Activated CD4-positive, alpha-beta T cell treated with anti-CD3 and anti-CD28 coated beads, Interleukin-2, amount 50 U/mL, for 24 hours (primary cell): ENCODE results near the gene ABO.
"Not testable (repeated sequence)": the region's sequence is repeated elsewhere in the genome, so short reads cannot be mapped to it uniquely, and the experiment has no call there.

Source experiments
- DNase-seq, 2 donors: peaks; one replicate each; pipeline ENCODE4 v3.0.0-alpha.2; 2020; ENCODE audit warnings: low read depth in 1 of 2, low spot score in 1 of 2

Gene ABO

DNA sequence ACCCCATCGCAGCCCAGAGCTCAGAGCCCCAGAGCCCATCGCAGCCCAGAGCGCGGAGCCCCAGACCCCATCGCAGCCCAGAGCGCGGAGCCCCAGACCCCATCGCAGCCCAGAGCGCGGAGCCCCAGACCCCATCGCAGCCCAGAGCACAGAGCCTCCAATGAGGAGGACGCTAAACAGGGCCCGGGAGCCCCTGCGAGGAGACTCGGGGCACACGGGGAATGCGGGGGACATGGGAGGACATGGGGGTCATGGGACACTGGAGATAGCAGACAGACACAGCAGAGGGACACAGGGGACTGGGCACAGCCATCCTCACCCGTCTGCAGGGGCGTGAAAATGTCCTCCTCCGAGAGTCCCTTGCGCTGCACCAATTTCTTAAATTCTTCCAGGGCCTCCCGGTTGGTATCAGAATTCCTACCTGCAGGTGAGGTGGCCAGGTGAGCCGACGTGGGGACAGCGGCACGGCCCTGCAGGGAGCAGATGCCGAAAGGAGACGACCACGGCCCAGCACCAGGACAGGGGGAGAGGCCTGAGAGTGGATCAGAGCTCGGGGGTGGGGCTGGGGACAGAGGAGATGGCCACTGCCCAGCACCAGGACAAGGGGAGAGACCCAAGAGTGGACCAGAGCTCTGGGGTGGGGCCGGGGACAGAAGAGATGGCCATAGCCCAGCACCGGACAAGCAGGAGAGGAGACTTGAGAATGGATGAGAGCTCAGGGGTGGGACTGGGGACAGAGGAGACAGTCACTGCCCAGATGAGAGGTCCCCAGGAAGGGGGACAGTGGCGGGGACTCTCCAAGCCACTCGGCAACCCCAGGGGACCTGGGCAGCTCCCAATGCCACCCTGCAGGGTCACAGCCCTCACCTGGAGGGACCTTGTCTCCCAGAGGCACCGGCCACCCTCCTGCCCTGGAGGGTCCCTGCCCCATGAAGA is 68.7 kb downstream of the ABO start:
- DNase-seq: no peak

DNA sequence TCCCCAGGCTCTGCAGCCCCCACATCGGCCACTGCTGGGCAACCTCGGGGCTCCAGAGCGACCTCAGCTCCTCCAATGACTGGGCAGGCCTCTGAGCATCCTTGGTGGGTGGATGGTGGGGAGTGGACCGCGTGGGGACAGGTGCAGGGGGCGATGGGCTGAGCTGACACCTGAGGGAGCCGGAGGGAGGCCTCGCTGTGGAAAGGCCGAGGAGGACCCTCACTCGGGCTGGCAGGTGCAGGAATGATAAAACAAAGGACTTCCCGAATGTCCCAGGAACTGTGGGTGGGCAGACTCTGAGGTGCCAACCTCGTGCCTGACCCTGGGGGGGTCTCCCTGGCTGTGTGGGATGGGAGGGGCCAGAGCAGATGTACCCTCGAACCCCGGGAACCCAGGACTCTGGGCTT is 69.5 kb downstream of the ABO start:
- DNase-seq: not testable (repeated sequence)
